ENCODE data around the gene KRTAP9-7.

Gene KRTAP9-7

GRCh38 chr17:41278176-41278955 is 2.9 kb downstream of the KRTAP9-7 start:
- DNase-seq: no peak

DNA sequence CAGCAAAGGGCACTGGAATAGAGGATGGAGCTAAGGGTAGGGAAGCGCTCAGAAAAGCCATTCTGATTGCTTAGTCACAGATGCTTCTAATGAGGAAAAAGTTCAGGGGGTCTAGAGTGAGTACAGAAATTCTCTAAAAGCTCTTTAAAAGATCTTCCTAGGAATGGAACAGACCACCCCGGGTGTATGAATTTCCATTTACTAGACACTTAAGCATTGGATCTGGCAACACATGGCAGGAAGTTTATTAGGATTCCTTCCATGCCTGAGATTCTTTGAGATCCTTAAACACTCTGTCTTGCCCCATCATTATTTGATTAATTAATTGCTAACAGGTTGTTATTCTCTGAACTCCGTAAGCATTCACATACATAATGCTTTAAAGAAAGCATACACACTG is 8.5 kb downstream of the KRTAP9-7 start:
- DNase-seq: no peak

- no peak for DNase-seq
Observed at GRCh38 chr17:41284546-41284945, 9.0 kb downstream of the KRTAP9-7 start.

GRCh38 chr17:41287050-41287449 is 11.6 kb downstream of the KRTAP9-7 start:
- DNase-seq: no peak

DNA sequence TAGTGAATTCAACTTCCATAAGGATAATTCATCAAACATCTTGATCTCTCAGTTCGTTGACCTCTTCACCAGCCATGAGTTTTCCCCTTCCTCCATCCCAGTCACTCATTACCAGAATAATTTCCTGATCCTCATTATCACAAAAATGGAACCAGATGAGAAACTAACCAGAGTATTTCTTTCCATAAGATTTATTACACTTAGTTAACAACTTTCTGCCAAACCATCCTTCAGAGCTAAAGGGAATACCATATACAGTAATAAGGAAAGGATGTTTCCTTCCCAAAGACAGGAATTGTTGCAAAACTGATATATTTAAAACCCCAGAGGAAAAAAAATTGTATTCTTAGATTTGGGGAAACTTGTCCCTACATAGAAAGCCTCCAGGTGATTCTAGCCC is 18.5 kb downstream of the KRTAP9-7 start:
- DNase-seq: no peak

- DNase-seq: no peak
Observed at GRCh38 chr17:41296846-41297245, 21.3 kb downstream of the KRTAP9-7 start.

- no peak for DNase-seq
Observed at GRCh38 chr17:41298458-41299135, 23.1 kb downstream of the KRTAP9-7 start.

DNA sequence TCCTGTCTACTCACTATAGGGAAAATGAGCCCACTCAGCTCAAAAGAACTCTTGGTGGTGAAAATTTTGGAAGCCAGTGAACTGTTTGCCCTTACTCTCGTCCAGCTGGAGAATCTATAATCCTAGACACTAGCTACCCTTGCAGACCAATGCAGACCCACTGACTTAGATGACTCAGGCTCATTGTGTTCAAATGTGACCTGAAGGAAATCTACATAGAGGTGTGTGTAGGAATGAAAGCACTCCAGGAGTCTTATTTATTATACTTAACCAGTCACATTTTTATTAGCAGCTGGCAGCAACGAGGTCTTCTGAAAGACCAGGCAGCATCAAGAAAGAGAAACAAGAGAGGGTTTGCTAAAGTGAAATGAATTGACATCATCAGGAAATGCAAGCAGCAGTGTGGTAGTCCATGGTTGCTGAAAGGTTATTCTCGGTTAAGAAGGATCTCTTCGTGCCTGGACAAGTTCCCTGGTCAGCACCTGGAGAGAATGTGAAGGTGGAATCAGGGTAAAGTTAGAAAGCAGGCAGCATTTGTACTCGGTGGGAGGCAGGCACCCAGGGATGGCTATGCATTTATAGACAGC is 25.8 kb downstream of the KRTAP9-7 start:
- DNase-seq: no peak

GRCh38 chr17:41301916-41302901 is 26.7 kb downstream of the KRTAP9-7 start, which contains the start of gene KRTAP29-1:
Gene KRTAP29-1 (minus strand): TSS chr17:41302851. CDS start chr17:41302851, 0 bp downstream.
- no peak for DNase-seq

- no peak for DNase-seq
Observed at GRCh38 chr17:41302981-41303380, 27.5 kb downstream of the KRTAP9-7 start.

DNA sequence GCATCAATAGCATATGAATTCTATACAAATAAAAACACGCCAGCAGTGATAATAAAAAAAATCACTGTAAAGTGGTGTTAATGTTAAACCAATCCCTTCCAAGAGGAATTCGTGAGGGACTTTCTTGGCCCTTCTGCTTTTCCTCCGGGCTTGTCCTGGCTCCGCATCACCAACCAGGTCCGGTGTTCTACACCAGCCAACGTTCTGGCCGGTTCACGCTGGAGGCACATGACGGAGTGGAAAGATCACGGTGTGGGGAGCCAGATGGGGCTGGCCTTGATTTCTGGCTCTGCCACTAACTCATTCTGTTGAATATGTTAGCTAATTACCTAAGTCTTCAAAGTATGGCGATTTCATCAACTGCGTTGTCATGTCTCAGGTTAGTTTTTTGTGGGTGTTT is 28.6 kb downstream of the KRTAP9-7 start:
- DNase-seq: no peak

GRCh38 chr17:41307647-41308046 is 32.1 kb downstream of the KRTAP9-7 start:
- no peak for DNase-seq

- DNase-seq: peak; percentile 87
Observed at GRCh38 chr17:41308251-41308917, 32.9 kb downstream of the KRTAP9-7 start.

- DNase-seq: peak; percentile 56
Observed at GRCh38 chr17:41308918-41309359, 33.4 kb downstream of the KRTAP9-7 start, which contains the start of gene KRTAP16-1. Gene KRTAP16-1 (minus strand): TSS chr17:41309309. CDS start chr17:41309253, 56 bp downstream.

- no peak for DNase-seq
Observed at GRCh38 chr17:41311111-41311510, 35.6 kb downstream of the KRTAP9-7 start.

DNA sequence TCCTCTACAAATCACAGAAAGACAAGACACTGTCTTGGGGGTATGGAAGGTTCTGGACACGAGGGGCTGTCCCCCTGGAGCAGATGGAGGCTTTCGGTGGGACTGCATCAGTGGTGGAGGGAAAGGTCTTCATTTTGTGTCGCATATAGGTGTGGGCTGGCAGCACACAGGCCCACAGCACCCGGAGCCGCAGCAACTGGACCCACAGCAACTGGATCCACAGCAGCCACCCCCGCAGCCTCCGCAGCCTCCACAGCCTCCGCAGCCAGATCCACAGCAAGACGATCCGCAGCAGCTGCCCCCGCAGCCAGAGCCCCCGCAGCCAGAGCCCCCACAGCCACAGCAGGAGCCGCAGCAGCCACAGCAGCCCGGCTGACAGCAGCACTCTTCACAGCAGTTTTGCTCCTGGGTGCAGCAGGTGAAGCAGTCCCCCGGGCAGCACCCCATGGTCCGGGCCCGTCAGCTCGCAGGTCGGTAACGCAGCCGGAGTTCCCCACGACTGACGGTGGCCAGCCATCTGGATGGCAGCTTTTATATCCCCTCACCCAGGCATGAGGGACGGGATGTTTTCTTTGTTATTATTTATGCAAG is 39.8 kb downstream of the KRTAP9-7 start, which contains the start of gene KRTAP17-1:
TSS of gene KRTAP17-1 (minus strand) at position 507 of the 591 bp plus-strand sequence. CDS start at position 447, 60 bp downstream.
- DNase-seq: no peak

GRCh38 chr17:41315814-41316445 is 40.4 kb downstream of the KRTAP9-7 start:
- DNase-seq: no peak

DNA sequence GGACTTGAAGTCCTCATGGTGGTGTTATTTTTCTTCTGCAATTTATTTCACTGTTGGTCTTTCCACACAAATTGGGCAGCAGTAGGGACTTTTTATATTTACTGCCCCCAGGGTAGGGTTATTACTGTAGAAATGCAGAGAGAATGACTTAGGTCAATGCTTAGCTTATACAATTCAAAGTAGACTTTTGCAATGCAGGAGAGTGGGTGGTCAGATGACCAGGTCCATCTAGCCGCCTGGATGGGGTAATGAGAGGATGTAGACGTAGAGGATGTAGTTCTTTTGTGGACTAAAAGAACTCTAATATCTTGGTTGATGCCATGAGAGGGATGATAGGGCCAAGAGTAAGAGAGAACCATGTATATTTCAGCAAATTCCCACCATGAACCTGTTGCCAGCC is 42.7 kb downstream of the KRTAP9-7 start:
- DNase-seq: no peak

DNA sequence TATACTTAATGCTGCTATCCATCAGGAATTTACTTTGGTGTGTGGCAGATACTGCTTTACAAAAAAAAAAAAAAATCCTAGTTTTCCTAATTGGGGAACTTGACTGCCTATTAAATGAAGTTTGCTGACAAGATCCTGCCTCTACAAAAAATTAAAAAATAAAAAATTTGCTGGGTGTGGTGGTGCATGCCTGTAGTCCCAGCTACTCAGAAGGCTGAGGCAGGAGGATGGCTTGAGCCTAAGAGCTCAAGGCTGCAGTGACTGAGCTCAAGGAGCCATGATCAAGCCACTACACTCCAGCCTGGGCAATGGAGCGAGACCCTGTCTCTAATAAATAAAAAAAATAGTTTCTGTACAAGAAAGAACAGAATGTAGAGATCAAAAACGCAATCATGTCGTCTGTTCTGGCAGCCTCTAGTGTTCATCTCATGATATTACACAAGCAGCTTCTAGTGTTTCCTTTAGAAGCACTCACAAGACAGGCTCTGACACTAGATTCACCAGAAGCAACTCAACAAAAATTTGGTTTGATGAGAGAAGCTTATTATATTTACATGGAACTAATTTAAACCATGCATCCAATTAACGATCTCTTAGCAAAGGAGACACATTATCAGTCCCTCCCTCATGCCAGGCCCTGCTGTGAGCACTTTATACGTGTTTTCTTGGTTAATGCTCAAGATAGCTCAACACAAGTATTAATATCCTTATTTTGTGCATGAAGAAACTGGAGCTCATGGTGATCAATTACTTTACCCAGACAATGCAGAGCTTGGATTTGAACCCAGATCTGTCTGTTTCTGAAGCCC is 46.8 kb downstream of the KRTAP9-7 start:
- no peak for DNase-seq

Measured in activated gamma-delta T cell treated with Interleukin-2 at 50 U/mL for 16 hours (primary cell).